Measurements from ENCODE around the gene TMCO2. TPM values are rescaled to one million over a fixed set of nuclear protein-coding genes. Genes with fewer than 3 reads are reported as not detected.

TMCO2 gene
- polyA plus RNA-seq, 1 donor (not counting 4 experiments of a cell fraction or from before 2014, with no cell fraction given) = not detected

DNA sequence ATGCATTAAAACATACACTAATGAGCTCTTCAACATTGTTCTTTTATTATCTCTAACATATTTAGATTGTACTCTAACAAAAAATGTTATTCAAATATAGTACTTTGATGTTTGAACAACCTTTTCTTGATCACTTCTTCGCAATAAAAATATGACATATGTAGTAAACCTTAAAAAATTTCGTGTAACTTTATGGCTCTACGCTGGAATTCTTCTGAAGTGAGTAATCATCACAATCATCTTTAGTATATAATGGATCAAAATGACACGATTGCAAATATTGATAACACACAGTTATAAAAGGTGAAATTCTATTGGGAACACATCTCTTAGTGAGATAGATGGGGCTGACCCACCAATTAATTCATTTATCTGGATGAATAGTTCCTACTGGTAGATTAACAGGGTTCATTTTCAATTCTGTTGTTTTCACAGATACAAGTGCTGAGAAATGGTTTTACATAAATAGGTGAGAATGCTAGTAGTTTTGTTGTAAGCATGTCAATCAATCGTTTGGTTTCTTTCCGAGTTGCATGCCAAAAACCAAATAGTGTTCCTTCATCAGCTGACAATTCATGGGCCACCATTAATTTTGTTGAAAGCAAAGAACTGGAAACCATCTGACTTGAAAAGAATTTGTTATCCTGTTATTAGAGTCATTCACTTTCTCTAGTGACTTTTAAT lies 8.8 kb downstream of the TMCO2 start:
- FAIRE-seq = no peak
- Histone ChIP-seq H3K4me3 (ENCODE audit: control insufficient read depth in 2 of 3, extremely low read depth in 1 of 3, insufficient read depth in 2 of 3, low read depth in 1 of 3, low read length in 3 of 3) (peak overlapping the region; percentile 77 to 85 (median 78)), H3K4me1 (ENCODE audit: control insufficient read depth, extremely low read depth, insufficient read depth, low read length) (peaks cover 12% of the 10 kb centered on the region), H3K79me2 (ENCODE audit: control insufficient read depth, insufficient read depth, low read length) (peaks cover 47% of the 10 kb centered on the region), H3K9me3 (ENCODE audit: control insufficient read depth, low read depth, low read length) (no peaks in the 10 kb centered on the region), H3K27me3 (ENCODE audit: control insufficient read depth, extremely low read depth, insufficient read depth, low read length) (no peaks in the 10 kb centered on the region), H2AFZ (ENCODE audit: control insufficient read depth, low read length) (no peak overlapping the region), H3K27ac (ENCODE audit: control insufficient read depth, insufficient read depth, low read length) (peak overlapping the region; percentile 98), H4K20me1 (ENCODE audit: control insufficient read depth, extremely low read depth, insufficient read depth, low read length) (no peaks in the 10 kb centered on the region), H3K4me2 (ENCODE audit: control insufficient read depth, extremely low read depth, insufficient read depth, low read depth, low read length) (peak overlapping the region; percentile 97), H3K36me3 (ENCODE audit: control insufficient read depth in 2 of 2, extremely low read depth in 1 of 2, insufficient read depth in 2 of 2, low read length in 2 of 2) (peaks cover 7 to 16% of the 10 kb centered on the region in 2 experiments), H3K9me1 (ENCODE audit: control insufficient read depth, extremely low read depth, insufficient read depth, low read length) (no peaks in the 10 kb centered on the region), H3K9ac (ENCODE audit: control insufficient read depth, extremely low read depth, insufficient read depth, low read length) (peak overlapping the region; percentile 97)
- TF ChIP-seq, protein P1, sequence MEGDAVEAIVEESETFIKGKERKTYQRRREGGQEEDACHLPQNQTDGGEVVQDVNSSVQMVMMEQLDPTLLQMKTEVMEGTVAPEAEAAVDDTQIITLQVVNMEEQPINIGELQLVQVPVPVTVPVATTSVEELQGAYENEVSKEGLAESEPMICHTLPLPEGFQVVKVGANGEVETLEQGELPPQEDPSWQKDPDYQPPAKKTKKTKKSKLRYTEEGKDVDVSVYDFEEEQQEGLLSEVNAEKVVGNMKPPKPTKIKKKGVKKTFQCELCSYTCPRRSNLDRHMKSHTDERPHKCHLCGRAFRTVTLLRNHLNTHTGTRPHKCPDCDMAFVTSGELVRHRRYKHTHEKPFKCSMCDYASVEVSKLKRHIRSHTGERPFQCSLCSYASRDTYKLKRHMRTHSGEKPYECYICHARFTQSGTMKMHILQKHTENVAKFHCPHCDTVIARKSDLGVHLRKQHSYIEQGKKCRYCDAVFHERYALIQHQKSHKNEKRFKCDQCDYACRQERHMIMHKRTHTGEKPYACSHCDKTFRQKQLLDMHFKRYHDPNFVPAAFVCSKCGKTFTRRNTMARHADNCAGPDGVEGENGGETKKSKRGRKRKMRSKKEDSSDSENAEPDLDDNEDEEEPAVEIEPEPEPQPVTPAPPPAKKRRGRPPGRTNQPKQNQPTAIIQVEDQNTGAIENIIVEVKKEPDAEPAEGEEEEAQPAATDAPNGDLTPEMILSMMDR (optimal IDR thresholded peaks at IDR 0.05 in 1 of 3, IDR thresholded peaks at IDR 0.05 in 1 of 3, conservative IDR thresholded peaks at IDR 0.05 in 1 of 3; ENCODE audit: extremely low read depth in 1 of 3, insufficient read depth in 2 of 3, low read length in 3 of 3) = no peak
- TF ChIP-seq EZH2 (IDR thresholded peaks at IDR 0.05; ENCODE audit: low read length) = no peak
- no peak for DNase-seq (ENCODE audit: low read depth, low spot score)
- dilution Hi-C loops (cut with MboI; ENCODE audit: extremely low pct_ligation_motif_present, low sequenced_read_pairs) = no loop called here

DNA sequence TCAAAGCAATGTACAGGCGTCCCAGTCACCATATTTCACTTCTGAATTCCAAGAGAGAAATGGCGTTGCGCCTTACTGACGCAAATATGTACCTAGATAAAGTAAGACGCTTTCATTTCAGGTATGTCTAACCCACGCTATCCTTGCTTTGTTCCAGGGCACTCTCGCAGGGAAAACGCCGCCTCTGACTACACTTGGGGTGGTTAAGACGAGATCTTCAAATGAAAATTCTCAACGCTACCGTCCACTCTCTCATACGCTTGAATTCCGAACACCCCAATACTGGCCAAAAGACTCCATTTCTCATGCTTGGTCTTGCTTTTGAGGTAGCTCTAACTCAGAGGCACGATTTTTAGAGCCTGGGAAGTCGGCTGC lies 9.6 kb downstream of the TMCO2 start:
- H3K27me3 ChIP-seq (ENCODE audit: control insufficient read depth, extremely low read depth, insufficient read depth, low read length) = no peaks in the 10 kb centered on the region
- no peaks in the 10 kb centered on the region for H4K20me1 ChIP-seq (ENCODE audit: control insufficient read depth, extremely low read depth, insufficient read depth, low read length)
- H3K4me1 ChIP-seq (ENCODE audit: control insufficient read depth, extremely low read depth, insufficient read depth, low read length) = peaks cover 12% of the 10 kb centered on the region
- DNase-seq (ENCODE audit: low read depth, low spot score) = no peak
- H3K4me3 ChIP-seq (ENCODE audit: control insufficient read depth in 2 of 3, extremely low read depth in 1 of 3, insufficient read depth in 2 of 3, low read depth in 1 of 3, low read length in 3 of 3) = peak overlapping the region; percentile 77 to 85 (median 78)
- peak overlapping the region; percentile 98 for H3K27ac ChIP-seq (ENCODE audit: control insufficient read depth, insufficient read depth, low read length)
- H3K79me2 ChIP-seq (ENCODE audit: control insufficient read depth, insufficient read depth, low read length) = peaks cover 47% of the 10 kb centered on the region
- H2AFZ ChIP-seq (ENCODE audit: control insufficient read depth, low read length) = peak overlapping the region; percentile 93
- peak overlapping the region; percentile 97 for H3K4me2 ChIP-seq (ENCODE audit: control insufficient read depth, extremely low read depth, insufficient read depth, low read depth, low read length)
- peak overlapping the region; percentile 97 for H3K9ac ChIP-seq (ENCODE audit: control insufficient read depth, extremely low read depth, insufficient read depth, low read length)
- TF ChIP-seq, protein P1 (optimal IDR thresholded peaks at IDR 0.05 in 1 of 3, IDR thresholded peaks at IDR 0.05 in 1 of 3, conservative IDR thresholded peaks at IDR 0.05 in 1 of 3; ENCODE audit: extremely low read depth in 1 of 3, insufficient read depth in 2 of 3, low read length in 3 of 3) = no peak
- no peak for TF ChIP-seq EZH2 (IDR thresholded peaks at IDR 0.05; ENCODE audit: low read length)
- dilution Hi-C loops (cut with MboI; ENCODE audit: extremely low pct_ligation_motif_present, low sequenced_read_pairs) = no loop called here
- no peaks in the 10 kb centered on the region for H3K9me3 ChIP-seq (ENCODE audit: control insufficient read depth, low read depth, low read length)
- H3K36me3 ChIP-seq (ENCODE audit: control insufficient read depth in 2 of 2, extremely low read depth in 1 of 2, insufficient read depth in 2 of 2, low read length in 2 of 2) = peaks cover 8 to 16% of the 10 kb centered on the region in 2 experiments
- no peaks in the 10 kb centered on the region for H3K9me1 ChIP-seq (ENCODE audit: control insufficient read depth, extremely low read depth, insufficient read depth, low read length)
- FAIRE-seq = no peak
